HG03442 (cell line): ENCODE data around the gene ZNF407.

ENCODE experiments used
- ATAC-seq: cut with Tn5 transposase; IDR thresholded peaks from one replicate; pipeline ENCODE4 v1.9.1; 2021; ENCODE audit warnings: mild to moderate bottlenecking, moderate library complexity; ENCODE audit not compliant: unreplicated experiment

Gene ZNF407

DNA sequence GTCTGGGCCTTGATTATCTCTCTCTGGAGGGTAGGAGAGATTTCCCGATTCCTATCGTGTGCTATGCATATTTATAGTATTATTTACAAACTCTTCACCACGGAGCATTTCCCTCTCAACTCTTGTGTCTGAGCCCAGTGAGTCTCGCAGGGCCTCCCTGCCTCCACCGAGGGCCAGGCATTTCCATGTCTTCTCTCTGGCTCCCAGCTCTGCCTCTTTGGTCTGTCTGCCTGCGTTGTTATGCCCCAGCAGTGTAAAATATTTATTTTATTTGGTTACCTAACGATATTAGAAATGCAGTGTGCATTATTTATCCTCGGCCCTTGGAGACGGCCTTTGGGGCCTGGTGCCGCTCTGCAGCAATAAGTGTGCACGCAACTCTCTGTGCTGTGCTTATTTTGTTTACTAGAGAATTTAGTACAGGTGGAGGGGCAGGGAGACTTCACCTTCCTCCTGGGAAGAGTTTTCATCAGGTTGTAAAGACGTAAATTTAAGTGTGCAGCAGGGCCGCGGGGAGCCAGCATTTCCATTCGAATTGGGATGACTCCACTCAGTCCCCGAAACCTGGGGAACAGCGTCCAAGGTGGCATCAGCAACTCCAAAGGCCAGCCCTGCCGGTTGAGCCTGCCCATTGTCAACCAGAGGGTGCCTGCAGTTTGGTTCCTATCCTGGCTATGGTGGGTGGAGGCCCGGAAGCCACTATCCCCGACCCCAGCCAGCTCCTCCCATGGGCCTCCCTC lies 511.1 kb downstream of the ZNF407 start:
- ATAC-seq = no peak

- ATAC-seq = no peak
These were observed 511.6 kb downstream of the ZNF407 start for GRCh38 chr18:75109319-75109691.

- no peak for ATAC-seq
These were observed 512.1 kb downstream of the ZNF407 start for GRCh38 chr18:75109819-75110218.

- ATAC-seq = no peak
These were observed 512.6 kb downstream of the ZNF407 start for GRCh38 chr18:75110311-75110710.

- ATAC-seq = no peak
These were observed 513.3 kb downstream of the ZNF407 start for GRCh38 chr18:75110846-75111415.

GRCh38 chr18:75111760-75112159 lies 514.1 kb downstream of the ZNF407 start:
- ATAC-seq = no peak

GRCh38 chr18:75112186-75113096 lies 514.8 kb downstream of the ZNF407 start:
- ATAC-seq = no peak

- no peak for ATAC-seq
These were observed 515.8 kb downstream of the ZNF407 start for GRCh38 chr18:75113455-75113854.

DNA sequence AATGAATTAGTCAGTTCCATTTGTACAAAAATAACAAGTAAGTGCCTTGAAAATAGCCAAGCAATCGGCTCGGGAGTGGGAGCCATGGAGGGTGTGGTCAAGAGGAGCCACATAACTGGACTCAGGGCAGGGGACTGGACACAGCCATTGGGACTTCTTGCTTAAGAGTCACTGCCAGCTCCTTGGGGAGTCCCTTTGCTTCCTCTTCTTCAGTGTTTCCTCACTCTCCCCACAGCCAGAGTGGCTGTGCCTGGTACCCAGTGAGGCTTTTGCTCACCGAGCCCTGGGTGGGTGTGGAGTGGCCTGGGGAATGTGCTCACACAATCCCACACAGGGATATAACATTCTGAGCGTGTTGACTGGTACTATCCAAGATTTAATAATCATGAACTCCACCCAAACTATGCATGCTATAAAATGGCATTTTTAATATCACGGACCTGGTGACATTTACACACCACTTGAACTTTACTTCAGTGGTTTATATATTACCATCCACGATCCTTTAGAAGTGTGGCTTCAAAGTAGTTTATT lies 516.6 kb downstream of the ZNF407 start:
- ATAC-seq = no peak
